Activated naive CD4-positive, alpha-beta T cell treated with anti-CD3 and anti-CD28 coated beads, Interleukin-2, amount 10 ng/mL, durations not matched to agents 7 days and 5 days (primary cell): ENCODE data around the gene MAML2.

Experiments
- CTCF ChIA-PET: fragments of 350-600 bp; sonication (Branson Sonifier 250); formaldehyde crosslinking; loops from one replicate; lab custom pipeline; 2021; ENCODE audit warnings: antibody characterized with exemption; lab: Charles Lee
- DNase-seq: peaks from one replicate; pipeline ENCODE4 v3.0.0-alpha.2; 2020
- H3K27ac Mint-ChIP-seq: one replicate; pipeline ENCODE4 v1.8.0; 2021; ENCODE audit warnings: mild to moderate bottlenecking, moderate library complexity, mixed read lengths
- H3K27me3 Mint-ChIP-seq: one replicate; pipeline ENCODE4 v1.8.0; 2021; ENCODE audit warnings: mild to moderate bottlenecking, mixed read lengths
- H3K36me3 Mint-ChIP-seq: one replicate; pipeline ENCODE4 v1.8.0; 2021; ENCODE audit warnings: mixed read lengths
- H3K4me1 Mint-ChIP-seq: one replicate; pipeline ENCODE4 v1.8.0; 2021; ENCODE audit warnings: mixed read lengths
- H3K4me3 Mint-ChIP-seq: one replicate; pipeline ENCODE4 v1.8.0; 2021; ENCODE audit warnings: mild to moderate bottlenecking, moderate library complexity, mixed read lengths
- H3K9me3 Mint-ChIP-seq: one replicate; pipeline ENCODE4 v1.8.0; 2021; ENCODE audit warnings: mixed read lengths

The MAML2 gene

GRCh38 chr11:96081561-96081960, 261.4 kb downstream of the MAML2 start:
- CTCF ChIA-PET: interaction anchor here (1.7 to 2.1 kb wide), 2 partner anchors 26 to 261 kb away, joined by 4 to 6 read pairs; partner anchors contain the start of gene MAML2
- Mint-ChIP-seq H3K4me3 (no peak overlapping the region), H3K27ac (no peak overlapping the region), H3K4me1 (peaks cover 18% of the 10 kb centered on the region), H3K36me3 (peaks cover 28% of the 10 kb centered on the region), H3K9me3 (peaks cover 3% of the 10 kb centered on the region), H3K27me3 (no peaks in the 10 kb centered on the region)
- no peak for DNase-seq

GRCh38 chr11:96079691-96080090, 263.3 kb downstream of the MAML2 start:
- Mint-ChIP-seq H3K4me1 (peaks cover 30% of the 10 kb centered on the region), H3K4me3 (no peak overlapping the region), H3K27ac (no peak overlapping the region), H3K9me3 (no peaks in the 10 kb centered on the region), H3K36me3 (peaks cover 23% of the 10 kb centered on the region), H3K27me3 (no peaks in the 10 kb centered on the region)
- CTCF ChIA-PET: interaction anchor here (1.3 to 2.1 kb wide), 2 partner anchors 262 to 263 kb away, joined by 3 to 4 read pairs; partner anchors contain the start of gene MAML2
- no peak for DNase-seq

GRCh38 chr11:96075532-96075959, 267.4 kb downstream of the MAML2 start:
- no peaks in the 10 kb centered on the region for H3K9me3 Mint-ChIP-seq
- no peak overlapping the region for H3K4me3 Mint-ChIP-seq
- DNase-seq: no peak
- CTCF ChIA-PET: interaction anchor here (1.0 to 4.0 kb wide), 3 partner anchors 19 to 269 kb away, joined by 3 to 16 read pairs (median 12); partner anchors contain the start of gene MAML2
- H3K4me1 Mint-ChIP-seq: peaks cover 34% of the 10 kb centered on the region
- H3K27ac Mint-ChIP-seq: peak overlapping the region; percentile 24
- no peaks in the 10 kb centered on the region for H3K27me3 Mint-ChIP-seq
- H3K36me3 Mint-ChIP-seq: peaks cover 42% of the 10 kb centered on the region

GRCh38 chr11:96074551-96075310, 268.3 kb downstream of the MAML2 start:
- CTCF ChIA-PET: interaction anchor here (1.0 to 4.0 kb wide), 3 partner anchors 19 to 269 kb away, joined by 3 to 16 read pairs (median 12); partner anchors contain the start of gene MAML2
- Mint-ChIP-seq H3K27ac (no peak overlapping the region), H3K27me3 (no peaks in the 10 kb centered on the region), H3K4me1 (peaks cover 29% of the 10 kb centered on the region), H3K36me3 (peaks cover 39% of the 10 kb centered on the region), H3K9me3 (no peaks in the 10 kb centered on the region), H3K4me3 (no peak overlapping the region)
- no peak for DNase-seq

- Mint-ChIP-seq H3K4me1 (peaks cover 26% of the 10 kb centered on the region), H3K36me3 (peaks cover 35% of the 10 kb centered on the region), H3K9me3 (no peaks in the 10 kb centered on the region), H3K27me3 (no peaks in the 10 kb centered on the region), H3K27ac (no peak overlapping the region), H3K4me3 (no peak overlapping the region)
- no peak for DNase-seq
- CTCF ChIA-PET: no interaction called here
Observed at GRCh38 chr11:96073536-96073935, 269.5 kb downstream of the MAML2 start.

GRCh38 chr11:96072592-96072991, 270.4 kb downstream of the MAML2 start:
- Mint-ChIP-seq H3K4me3 (no peak overlapping the region), H3K27me3 (no peaks in the 10 kb centered on the region), H3K4me1 (peaks cover 29% of the 10 kb centered on the region), H3K27ac (no peak overlapping the region), H3K36me3 (peaks cover 36% of the 10 kb centered on the region), H3K9me3 (no peaks in the 10 kb centered on the region)
- CTCF ChIA-PET: interaction anchor here (1.3 kb wide), 1 partner anchor 17 kb away, joined by 4 read pairs; no protein-coding TSS in a partner anchor
- DNase-seq: no peak

- Mint-ChIP-seq H3K9me3 (no peaks in the 10 kb centered on the region), H3K27me3 (no peaks in the 10 kb centered on the region), H3K36me3 (peaks cover 43% of the 10 kb centered on the region), H3K4me1 (peaks cover 18% of the 10 kb centered on the region), H3K4me3 (no peak overlapping the region), H3K27ac (no peak overlapping the region)
- CTCF ChIA-PET: interaction anchor here (0.6 to 1.1 kb wide), 4 partner anchors 13 to 273 kb away, joined by 3 read pairs; partner anchors contain the start of gene MAML2
- no peak for DNase-seq
Observed at GRCh38 chr11:96070453-96070852, 272.5 kb downstream of the MAML2 start.

GRCh38 chr11:96067160-96067559, 275.8 kb downstream of the MAML2 start:
- no peak overlapping the region for H3K27ac Mint-ChIP-seq
- no peak overlapping the region for H3K4me3 Mint-ChIP-seq
- peaks cover 32% of the 10 kb centered on the region for H3K36me3 Mint-ChIP-seq
- H3K4me1 Mint-ChIP-seq: peaks cover 24% of the 10 kb centered on the region
- CTCF ChIA-PET: interaction anchor here (1.7 kb wide), 1 partner anchor 275 kb away, joined by 6 read pairs; the partner anchor contains the start of gene MAML2
- H3K27me3 Mint-ChIP-seq: no peaks in the 10 kb centered on the region
- no peaks in the 10 kb centered on the region for H3K9me3 Mint-ChIP-seq
- DNase-seq: no peak

GRCh38 chr11:96065379-96065778, 277.6 kb downstream of the MAML2 start:
- DNase-seq: no peak
- CTCF ChIA-PET: interaction anchor here (1.7 kb wide), 1 partner anchor 277 kb away, joined by 6 read pairs; the partner anchor contains the start of gene MAML2
- H3K4me1 Mint-ChIP-seq: peaks cover 33% of the 10 kb centered on the region
- no peak overlapping the region for H3K27ac Mint-ChIP-seq
- H3K27me3 Mint-ChIP-seq: no peaks in the 10 kb centered on the region
- H3K4me3 Mint-ChIP-seq: no peak overlapping the region
- peaks cover 33% of the 10 kb centered on the region for H3K36me3 Mint-ChIP-seq
- no peaks in the 10 kb centered on the region for H3K9me3 Mint-ChIP-seq

- Mint-ChIP-seq H3K27me3 (no peaks in the 10 kb centered on the region), H3K9me3 (no peaks in the 10 kb centered on the region), H3K4me3 (no peak overlapping the region), H3K27ac (no peak overlapping the region), H3K4me1 (peaks cover 33% of the 10 kb centered on the region), H3K36me3 (peaks cover 44% of the 10 kb centered on the region)
- CTCF ChIA-PET: interaction anchor here (0.7 to 1.3 kb wide), 5 partner anchors 9 to 278 kb away, joined by 3 to 5 read pairs (median 3); no protein-coding TSS in a partner anchor
- DNase-seq: no peak
Observed at GRCh38 chr11:96063886-96064285, 279.1 kb downstream of the MAML2 start.

GRCh38 chr11:96063053-96063452, 279.9 kb downstream of the MAML2 start:
- no peak overlapping the region for H3K27ac Mint-ChIP-seq

GRCh38 chr11:96062134-96062533, 280.9 kb downstream of the MAML2 start:
- Mint-ChIP-seq H3K4me1 (peaks cover 34% of the 10 kb centered on the region), H3K36me3 (peaks cover 36% of the 10 kb centered on the region), H3K9me3 (no peaks in the 10 kb centered on the region), H3K27ac (no peak overlapping the region), H3K4me3 (no peak overlapping the region), H3K27me3 (no peaks in the 10 kb centered on the region)
- peak; percentile 33 for DNase-seq
- CTCF ChIA-PET: interaction anchor here (0.9 to 1.6 kb wide), 2 partner anchors 226 to 281 kb away, joined by 3 to 7 read pairs; partner anchors contain the start of gene MAML2

More at GRCh38 chr11:96063053-96063452, 279.9 kb downstream of the MAML2 start:
- Mint-ChIP-seq H3K4me1 (peaks cover 30% of the 10 kb centered on the region), H3K4me3 (no peak overlapping the region), H3K36me3 (peaks cover 41% of the 10 kb centered on the region), H3K27me3 (no peaks in the 10 kb centered on the region), H3K9me3 (no peaks in the 10 kb centered on the region)
- no peak for DNase-seq
- CTCF ChIA-PET: interaction anchor here (0.7 to 1.6 kb wide), 7 partner anchors 8 to 281 kb away, joined by 3 to 7 read pairs (median 3); partner anchors contain the start of gene MAML2

GRCh38 chr11:96061730-96062129, 281.3 kb downstream of the MAML2 start:
- Mint-ChIP-seq H3K36me3 (peaks cover 34% of the 10 kb centered on the region), H3K9me3 (no peaks in the 10 kb centered on the region), H3K27ac (no peak overlapping the region), H3K4me3 (no peak overlapping the region), H3K4me1 (peaks cover 38% of the 10 kb centered on the region), H3K27me3 (no peaks in the 10 kb centered on the region)
- no peak for DNase-seq
- CTCF ChIA-PET: interaction anchor here (1.1 to 1.6 kb wide), 3 partner anchors 21 to 332 kb away, joined by 3 to 7 read pairs (median 4); partner anchors contain the start of gene MAML2

- H3K27me3 Mint-ChIP-seq: no peaks in the 10 kb centered on the region
- no peak overlapping the region for H3K27ac Mint-ChIP-seq
- H3K9me3 Mint-ChIP-seq: no peaks in the 10 kb centered on the region
- H3K4me1 Mint-ChIP-seq: peaks cover 41% of the 10 kb centered on the region
- no peak for DNase-seq
- H3K4me3 Mint-ChIP-seq: no peak overlapping the region
- CTCF ChIA-PET: interaction anchor here (0.7 to 9.3 kb wide), 5 partner anchors 8 to 332 kb away, joined by 3 to 114 read pairs (median 4); partner anchors contain the start of gene MAML2
- peaks cover 31% of the 10 kb centered on the region for H3K36me3 Mint-ChIP-seq
Observed at GRCh38 chr11:96061069-96061468, 281.9 kb downstream of the MAML2 start.
